OCI-LY7 (cell line): ENCODE data around the gene DOCK1. TPM values are rescaled to one million over a fixed set of nuclear protein-coding genes. Genes with fewer than 3 reads are reported as not detected.

ENCODE experiments used
- BruUV-seq: library from RNA; stranded (reverse); fragments of 400-500 nt; replicated peaks from 2 replicates; lab custom pipeline; 2021; lab: Mats Ljungman, UMichigan
- CTCF ChIA-PET: fragments of 300-600 bp; sonication (Branson Sonifier 250); formaldehyde crosslinking; loops from one replicate; lab custom pipeline; 2022; ENCODE audit warnings: antibody characterized with exemption; ENCODE audit not compliant: unreplicated experiment; lab: Charles Lee
- POLR2A ChIA-PET: fragments of 300-600 bp; sonication (Branson Sonifier 250); formaldehyde crosslinking; loops from one replicate; lab custom pipeline; 2022; ENCODE audit warnings: antibody characterized with exemption; lab: Charles Lee
- DNase-seq: peaks from one replicate; pipeline ENCODE4 v3.0.0-alpha.2; 2015; ENCODE audit warnings: low spot score
- H2AFZ ChIP-seq: fragments of 200-600 bp; sonication (generic), shearing (Covaris generic); 2 replicates; pipeline ENCODE4 v1.6.1; 2014; ENCODE audit warnings: mild to moderate bottlenecking, antibody characterized with exemption, low read length, moderate library complexity
- H3K27ac ChIP-seq: fragments of 200-600 bp; sonication (generic); 2 replicates; pipeline ENCODE4 v1.5.1; 2014; ENCODE audit warnings: mixed run types, low read depth, mild to moderate bottlenecking, moderate library complexity, low read length, inconsistent platforms; ENCODE audit not compliant: poor library complexity, severe bottlenecking
- H3K36me3 ChIP-seq: fragments of 200-600 bp; sonication (generic); 2 replicates; pipeline ENCODE4 v1.6.1; 2014; ENCODE audit warnings: mild to moderate bottlenecking, antibody characterized with exemption, low read length, moderate library complexity, mixed read lengths; ENCODE audit not compliant: insufficient read depth
- H3K4me1 ChIP-seq: fragments of 200-600 bp; sonication (generic); 2 replicates; pipeline ENCODE4 v1.5.1; 2014; ENCODE audit warnings: mild to moderate bottlenecking, low read length; ENCODE audit not compliant: insufficient read depth, poor library complexity, severe bottlenecking
- H3K4me2 ChIP-seq: fragments of 200-600 bp; sonication (generic); 2 replicates; pipeline ENCODE4 v1.6.1; 2014; ENCODE audit warnings: mild to moderate bottlenecking, low read length
- H3K4me3 ChIP-seq: fragments of 200-600 bp; sonication (generic); 2 replicates; pipeline ENCODE4 v1.5.1; 2014; ENCODE audit warnings: mild to moderate bottlenecking, low read depth, low read length; ENCODE audit not compliant: poor library complexity, severe bottlenecking
- H3K79me2 ChIP-seq: fragments of 200-600 bp; sonication (generic); 2 replicates; pipeline ENCODE4 v1.6.1; 2016; ENCODE audit warnings: low read depth, mild to moderate bottlenecking, low read length, moderate library complexity, mixed read lengths; ENCODE audit not compliant: insufficient read depth
- H3K9me2 ChIP-seq: fragments of 200-600 bp; sonication (generic); 2 replicates; pipeline ENCODE4 v1.6.1; 2016; ENCODE audit warnings: mild to moderate bottlenecking, low read length, mixed read lengths; ENCODE audit not compliant: insufficient read depth
- H3K9me3 ChIP-seq: fragments of 200-600 bp; sonication (generic); 2 replicates; pipeline ENCODE4 v1.6.1; 2014; ENCODE audit warnings: mild to moderate bottlenecking, mixed run types, low read length, mixed read lengths
- H4K20me1 ChIP-seq: fragments of 200-600 bp; sonication (generic); 2 replicates; pipeline ENCODE4 v1.6.1; 2014; ENCODE audit warnings: mild to moderate bottlenecking, antibody characterized with exemption, low read length, moderate library complexity, mixed read lengths; ENCODE audit not compliant: insufficient read depth
- CTCF ChIP-seq: fragments of 200-600 bp; sonication (generic); conservative IDR thresholded peaks from 2 replicates; pipeline ENCODE4 v1.5.1; 2014; ENCODE audit warnings: mild to moderate bottlenecking, antibody characterized with exemption, low read length, moderate library complexity, mixed read lengths
- EZH2phosphoT487 ChIP-seq: fragments of 200-600 bp; sonication (generic); IDR thresholded peaks from 2 replicates; pipeline ENCODE4 v1.6.1; 2018; ENCODE audit warnings: low read depth, borderline replicate concordance, mild to moderate bottlenecking, mixed run types, antibody characterized with exemption, low read length, moderate library complexity, mixed read lengths
- intact Hi-C: fragments of 100-400 bp; cut with micrococcal nuclease; formaldehyde crosslinking; loops from one replicate; pipeline ENCODE4 v1.10.0; 2022; ENCODE audit not compliant: unreplicated experiment
- total RNA-seq, 2 experiments: library from RNA; depleted of rRNA in 1 of 2; stranded (reverse); fragments of >200 nt in 1 of 2; shearing (Covaris generic) in 1 of 2; gene quantifications; 2 replicates each; pipeline ENCODE4 v1.2.3, GENCODE V29; 2014 to 2022

DOCK1 gene
- total RNA-seq, 2 experiments from 2014 or later, result not detected

GRCh38 chr10:127195041-127195506 lies 289.8 kb downstream of the DOCK1 start:
- Histone ChIP-seq H2AFZ (no peak overlapping the region), H3K36me3 (no peaks in the 10 kb centered on the region), H4K20me1 (no peaks in the 10 kb centered on the region), H3K9me2 (no peaks in the 10 kb centered on the region), H3K4me3 (no peak overlapping the region), H3K79me2 (no peaks in the 10 kb centered on the region), H3K27ac (no peak overlapping the region), H3K4me2 (no peak overlapping the region), H3K9me3 (no peaks in the 10 kb centered on the region), H3K4me1 (no peaks in the 10 kb centered on the region)
- no TSS peak for BruUV-seq
- DNase-seq, result no peak
- POLR2A ChIA-PET, result interaction anchor here (1.1 kb wide), 1 partner anchor 12 kb away, joined by 3 read pairs; no protein-coding TSS in a partner anchor
- CTCF ChIA-PET, result no interaction called here
- intact Hi-C loops, result no loop called here
- TF ChIP-seq EZH2phosphoT487, result no peak
- no peak for TF ChIP-seq CTCF

- Histone ChIP-seq H3K4me2 (no peak overlapping the region), H3K4me3 (no peak overlapping the region), H3K79me2 (no peaks in the 10 kb centered on the region), H4K20me1 (no peaks in the 10 kb centered on the region), H3K4me1 (no peaks in the 10 kb centered on the region), H3K36me3 (no peaks in the 10 kb centered on the region), H3K9me2 (no peaks in the 10 kb centered on the region), H3K27ac (no peak overlapping the region), H3K9me3 (no peaks in the 10 kb centered on the region), H2AFZ (no peak overlapping the region)
- ChIA-PET POLR2A (no interaction called here), CTCF (no interaction called here)
- no TSS peak for BruUV-seq
- no peak for DNase-seq
- TF ChIP-seq EZH2phosphoT487 (no peak), CTCF (no peak)
- intact Hi-C loops, result no loop called here
These were observed 290.5 kb downstream of the DOCK1 start for GRCh38 chr10:127195571-127196281.
